ENCODE data around the gene HSD17B13. TPM values are rescaled to one million over a fixed set of nuclear protein-coding genes. Genes with fewer than 3 reads are reported as not detected.

HSD17B13 gene
- total and polyA plus RNA-seq, 2 experiments from 2014 or later: 0.15 TPM; not detected in 1

GRCh38 chr4:87337361-87337760, 14.7 kb upstream of the HSD17B13 start (continued):
- TF ChIP-seq, protein P1, sequence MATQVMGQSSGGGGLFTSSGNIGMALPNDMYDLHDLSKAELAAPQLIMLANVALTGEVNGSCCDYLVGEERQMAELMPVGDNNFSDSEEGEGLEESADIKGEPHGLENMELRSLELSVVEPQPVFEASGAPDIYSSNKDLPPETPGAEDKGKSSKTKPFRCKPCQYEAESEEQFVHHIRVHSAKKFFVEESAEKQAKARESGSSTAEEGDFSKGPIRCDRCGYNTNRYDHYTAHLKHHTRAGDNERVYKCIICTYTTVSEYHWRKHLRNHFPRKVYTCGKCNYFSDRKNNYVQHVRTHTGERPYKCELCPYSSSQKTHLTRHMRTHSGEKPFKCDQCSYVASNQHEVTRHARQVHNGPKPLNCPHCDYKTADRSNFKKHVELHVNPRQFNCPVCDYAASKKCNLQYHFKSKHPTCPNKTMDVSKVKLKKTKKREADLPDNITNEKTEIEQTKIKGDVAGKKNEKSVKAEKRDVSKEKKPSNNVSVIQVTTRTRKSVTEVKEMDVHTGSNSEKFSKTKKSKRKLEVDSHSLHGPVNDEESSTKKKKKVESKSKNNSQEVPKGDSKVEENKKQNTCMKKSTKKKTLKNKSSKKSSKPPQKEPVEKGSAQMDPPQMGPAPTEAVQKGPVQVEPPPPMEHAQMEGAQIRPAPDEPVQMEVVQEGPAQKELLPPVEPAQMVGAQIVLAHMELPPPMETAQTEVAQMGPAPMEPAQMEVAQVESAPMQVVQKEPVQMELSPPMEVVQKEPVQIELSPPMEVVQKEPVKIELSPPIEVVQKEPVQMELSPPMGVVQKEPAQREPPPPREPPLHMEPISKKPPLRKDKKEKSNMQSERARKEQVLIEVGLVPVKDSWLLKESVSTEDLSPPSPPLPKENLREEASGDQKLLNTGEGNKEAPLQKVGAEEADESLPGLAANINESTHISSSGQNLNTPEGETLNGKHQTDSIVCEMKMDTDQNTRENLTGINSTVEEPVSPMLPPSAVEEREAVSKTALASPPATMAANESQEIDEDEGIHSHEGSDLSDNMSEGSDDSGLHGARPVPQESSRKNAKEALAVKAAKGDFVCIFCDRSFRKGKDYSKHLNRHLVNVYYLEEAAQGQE (IDR thresholded peaks at IDR 0.05; ENCODE audit: unreplicated experiment): no peak
- no peak for TF ChIP-seq POLR2AphosphoS5 (IDR thresholded peaks at IDR 0.05; ENCODE audit: low read depth)

- Histone ChIP-seq H3K36me3 (ENCODE audit: insufficient read depth) (no peaks in the 10 kb centered on the region), H3F3A (replicated peaks; ENCODE audit: low read depth) (no peaks in the 10 kb centered on the region), H4K20me1 (replicated peaks; ENCODE audit: insufficient read depth) (no peaks in the 10 kb centered on the region), H3K79me2 (replicated peaks; ENCODE audit: insufficient read depth) (no peaks in the 10 kb centered on the region), H2AFZ (no peak overlapping the region), H3K27ac (ENCODE audit: low read depth) (no peak overlapping the region), H3K4me1 (ENCODE audit: insufficient read depth) (no peaks in the 10 kb centered on the region), H3K4me3 (no peak overlapping the region), H3K27me3 (ENCODE audit: insufficient read depth) (no peaks in the 10 kb centered on the region), H3K9me2 (ENCODE audit: insufficient read depth) (no peaks in the 10 kb centered on the region), H3K4me2 (no peak overlapping the region)
- DNase-seq (ENCODE audit: low spot score) (no peak), ATAC-seq (no peak)
- H3K9me3 Mint-ChIP-seq: peaks cover 15% of the 10 kb centered on the region
- peaks cover 14% of the 10 kb centered on the region; the same call in 2 of the 3 replicates for H3K36me3 Mint-ChIP-seq (ENCODE audit: low read depth)
- no peak overlapping the region for H3K4me3 Mint-ChIP-seq
- TF ChIP-seq CREB1 (CRISPR knock-in tag; IDR thresholded peaks at IDR 0.05; ENCODE audit: low read depth): no peak
- TF ChIP-seq STAT1 (IDR thresholded peaks at IDR 0.05; ENCODE audit: unreplicated experiment): no peak
- no peak for TF ChIP-seq ZNF114 (CRISPR knock-in tag; IDR thresholded peaks at IDR 0.05)
- no peak for TF ChIP-seq ZNF331 (CRISPR knock-in tag; IDR thresholded peaks at IDR 0.05; ENCODE audit: low read depth)
- no peak for TF ChIP-seq EZH2 (IDR thresholded peaks at IDR 0.05; ENCODE audit: low read depth, unreplicated experiment)
- TF ChIP-seq EZH2phosphoT487 (IDR thresholded peaks at IDR 0.05; ENCODE audit: unreplicated experiment): no peak
- no peak overlapping the region for H3K27ac Mint-ChIP-seq
- peaks cover 3% of the 10 kb centered on the region for H3K4me1 Mint-ChIP-seq
- H3K27me3 Mint-ChIP-seq (ENCODE audit: insufficient read depth, low read depth, poor library complexity): peaks cover 7% of the 10 kb centered on the region
These were observed 10.6 kb upstream of the HSD17B13 start for GRCh38 chr4:87333267-87333666.

DNA sequence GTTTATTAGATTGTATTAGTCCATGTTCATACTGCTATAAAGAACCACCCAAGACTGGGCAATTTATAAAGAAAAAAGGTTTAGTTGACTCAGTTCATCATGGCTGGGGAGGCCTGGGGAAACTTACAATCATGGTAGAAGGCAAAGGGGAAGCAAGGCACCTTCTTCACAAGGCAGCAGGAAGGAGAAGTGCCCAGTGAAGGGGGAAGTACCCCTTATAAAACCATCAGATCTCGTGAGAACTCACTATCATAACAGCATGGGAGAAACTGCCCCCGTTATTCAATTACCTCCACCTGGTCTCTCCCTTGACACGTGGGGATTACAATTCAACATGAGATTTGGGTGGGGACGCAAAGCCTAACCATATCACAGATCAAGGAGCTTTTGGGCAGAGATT, 8.1 kb upstream of the HSD17B13 start:
- Mint-ChIP-seq H3K4me3 (no peak overlapping the region), H3K4me1 (no peaks in the 10 kb centered on the region), H3K27ac (no peak overlapping the region), H3K36me3 (ENCODE audit: low read depth) (peaks cover 14% of the 10 kb centered on the region; the same call in 2 of the 3 replicates), H3K9me3 (peaks cover 15% of the 10 kb centered on the region), H3K27me3 (ENCODE audit: insufficient read depth, low read depth, poor library complexity) (peaks cover 3% of the 10 kb centered on the region)
- Histone ChIP-seq H3K79me2 (replicated peaks; ENCODE audit: insufficient read depth) (no peaks in the 10 kb centered on the region), H2AFZ (no peak overlapping the region), H3K27ac (ENCODE audit: low read depth) (0 out of 2 replicates have a peak overlapping the region, but pooled peaks have one; percentile 19), H3K4me2 (no peak overlapping the region), H3K9me2 (ENCODE audit: insufficient read depth) (no peaks in the 10 kb centered on the region), H3K36me3 (ENCODE audit: insufficient read depth) (no peaks in the 10 kb centered on the region), H3K4me1 (ENCODE audit: insufficient read depth) (no peaks in the 10 kb centered on the region), H3K4me3 (no peak overlapping the region), H4K20me1 (replicated peaks; ENCODE audit: insufficient read depth) (no peaks in the 10 kb centered on the region), H3F3A (replicated peaks; ENCODE audit: low read depth) (no peaks in the 10 kb centered on the region), H3K27me3 (ENCODE audit: insufficient read depth) (no peaks in the 10 kb centered on the region)
- ATAC-seq (no peak), DNase-seq (ENCODE audit: low spot score) (no peak)
- TF ChIP-seq ZNF331 (CRISPR knock-in tag; IDR thresholded peaks at IDR 0.05; ENCODE audit: low read depth): no peak
- TF ChIP-seq, protein P2, sequence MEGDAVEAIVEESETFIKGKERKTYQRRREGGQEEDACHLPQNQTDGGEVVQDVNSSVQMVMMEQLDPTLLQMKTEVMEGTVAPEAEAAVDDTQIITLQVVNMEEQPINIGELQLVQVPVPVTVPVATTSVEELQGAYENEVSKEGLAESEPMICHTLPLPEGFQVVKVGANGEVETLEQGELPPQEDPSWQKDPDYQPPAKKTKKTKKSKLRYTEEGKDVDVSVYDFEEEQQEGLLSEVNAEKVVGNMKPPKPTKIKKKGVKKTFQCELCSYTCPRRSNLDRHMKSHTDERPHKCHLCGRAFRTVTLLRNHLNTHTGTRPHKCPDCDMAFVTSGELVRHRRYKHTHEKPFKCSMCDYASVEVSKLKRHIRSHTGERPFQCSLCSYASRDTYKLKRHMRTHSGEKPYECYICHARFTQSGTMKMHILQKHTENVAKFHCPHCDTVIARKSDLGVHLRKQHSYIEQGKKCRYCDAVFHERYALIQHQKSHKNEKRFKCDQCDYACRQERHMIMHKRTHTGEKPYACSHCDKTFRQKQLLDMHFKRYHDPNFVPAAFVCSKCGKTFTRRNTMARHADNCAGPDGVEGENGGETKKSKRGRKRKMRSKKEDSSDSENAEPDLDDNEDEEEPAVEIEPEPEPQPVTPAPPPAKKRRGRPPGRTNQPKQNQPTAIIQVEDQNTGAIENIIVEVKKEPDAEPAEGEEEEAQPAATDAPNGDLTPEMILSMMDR (conservative IDR thresholded peaks at IDR 0.05; ENCODE audit: low read depth in 2 of 2): no peak
- no peak for TF ChIP-seq NANOG (IDR thresholded peaks at IDR 0.05; ENCODE audit: borderline replicate concordance)
- TF ChIP-seq EZH2 (IDR thresholded peaks at IDR 0.05; ENCODE audit: low read depth, unreplicated experiment): no peak
- TF ChIP-seq STAT1 (IDR thresholded peaks at IDR 0.05; ENCODE audit: unreplicated experiment): no peak
- no peak for TF ChIP-seq ZNF114 (CRISPR knock-in tag; IDR thresholded peaks at IDR 0.05)
- TF ChIP-seq CREB1 (CRISPR knock-in tag; IDR thresholded peaks at IDR 0.05; ENCODE audit: low read depth): no peak
- no peak for TF ChIP-seq EZH2phosphoT487 (IDR thresholded peaks at IDR 0.05; ENCODE audit: unreplicated experiment)
- TF ChIP-seq, protein P1 (IDR thresholded peaks at IDR 0.05; ENCODE audit: unreplicated experiment): no peak
- TF ChIP-seq JUNB (IDR thresholded peaks at IDR 0.05; ENCODE audit: unreplicated experiment): no peak
- TF ChIP-seq, protein P3, sequence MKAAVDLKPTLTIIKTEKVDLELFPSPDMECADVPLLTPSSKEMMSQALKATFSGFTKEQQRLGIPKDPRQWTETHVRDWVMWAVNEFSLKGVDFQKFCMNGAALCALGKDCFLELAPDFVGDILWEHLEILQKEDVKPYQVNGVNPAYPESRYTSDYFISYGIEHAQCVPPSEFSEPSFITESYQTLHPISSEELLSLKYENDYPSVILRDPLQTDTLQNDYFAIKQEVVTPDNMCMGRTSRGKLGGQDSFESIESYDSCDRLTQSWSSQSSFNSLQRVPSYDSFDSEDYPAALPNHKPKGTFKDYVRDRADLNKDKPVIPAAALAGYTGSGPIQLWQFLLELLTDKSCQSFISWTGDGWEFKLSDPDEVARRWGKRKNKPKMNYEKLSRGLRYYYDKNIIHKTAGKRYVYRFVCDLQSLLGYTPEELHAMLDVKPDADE (IDR thresholded peaks at IDR 0.05): no peak
